Adrenal gland (tissue), 12 donors: ENCODE data around the gene PDIA4. TPM values are rescaled to one million over a fixed set of nuclear protein-coding genes. Genes with fewer than 3 reads are reported as not detected.

Experiments
- DNase-seq, 7 donors: peaks; one replicate each; pipeline ENCODE4 v3.0.0-alpha.2; 2019 to 2020
- H3K27ac ChIP-seq, 5 donors: fragments of 200-600 bp; sonication (generic) in 4 of 5; 1 replicate in 3 of 5; 2 replicates in 2 of 5; pipeline versions ENCODE4 v1.5.1 to v1.8.0; 2016 to 2020; ENCODE audit warnings: mild to moderate bottlenecking in 1 of 5
- H3K27me3 ChIP-seq: fragments of 200-600 bp; 2 replicates; pipeline ENCODE4 v1.8.0; 2021
- H3K36me3 ChIP-seq, 2 donors: fragments of 200-600 bp; replicated peaks in 1 of 2; 1 replicate in 1 of 2; 2 replicates in 1 of 2; pipeline versions ENCODE4 v1.5.1 to v1.8.0; 2018 to 2022
- H3K4me1 ChIP-seq, 2 donors: fragments of 200-600 bp; replicated peaks in 1 of 2; 1 replicate in 1 of 2; 2 replicates in 1 of 2; pipeline versions ENCODE4 v1.5.1 to v1.8.0; 2018 to 2021
- H3K4me3 ChIP-seq, 4 donors: fragments of 200-600 bp; sonication (generic) in 3 of 4; one replicate each; pipeline ENCODE4 v1.5.1; 2016 to 2018
- H3K9me3 ChIP-seq, 3 donors: fragments of 200-600 bp; sonication (generic) in 1 of 3; replicated peaks in 1 of 3; 1 replicate in 2 of 3; 2 replicates in 1 of 3; pipeline versions ENCODE4 v1.5.1 to v1.8.0; 2016 to 2021
- POLR2A ChIP-seq, 2 donors: fragments of 450-650 bp; IDR thresholded peaks; one replicate each; pipeline ENCODE4 v1.6.1; 2017; ENCODE audit warnings: antibody characterized with exemption in 2 of 2, mild to moderate bottlenecking in 2 of 2, moderate library complexity in 1 of 2
- WGBS, 4 donors: extraction: QIAGEN DNeasy Blood & Tissue Kit in 2 of 4; methylation state at CpG; one replicate each; pipeline versions ENCODE4 v1.1.5 to v1.1.7; 2013 to 2017; 5-methylcytosine and 5-hydroxymethylcytosine counted together
- intact Hi-C, 2 donors: fragments of 100-400 bp; cut with DNase I; formaldehyde crosslinking; loops; one replicate each; pipeline versions ENCODE4 v1.14.1 to v1.15.0; 2022 to 2023
- polyA plus RNA-seq, 3 donors: library from polyadenylated mRNA; stranded (reverse); fragments of 200-250 nt in 2 of 3; fragments of 350-450 nt in 1 of 3; fragmentation: Illumina TruSeq in 1 of 3; extraction: RNeasy Lipid Tissue Mini Kit (QIAGEN cat#74804) in 1 of 3; gene quantifications; one replicate each; pipeline ENCODE4 v1.2.3, GENCODE V29; 2013 to 2014
- small RNA-seq, 2 donors: library from RNA; depleted of rRNA; stranded (forward); fragments of <200 nt; gene quantifications; one replicate each; pipeline ENCODE3, GENCODE V24; 2016
- total RNA-seq, 9 donors: library from RNA; depleted of rRNA in 4 of 9; stranded (reverse); fragments of >200 nt in 4 of 9; fragments of 120-200 nt in 1 of 9; fragmentation: NEBNext Ultra II Directional in 1 of 9; extraction: Animal tissue kit (Norgen Biotek cat#: 25700) in 1 of 9; gene quantifications; one replicate each; pipeline versions ENCODE4 v1.1.0 to v1.2.4, GENCODE V29; 2013 to 2023
- TF ChIP-seq, protein P1 (sequence below), 6 experiments: fragments of 450-650 bp in 4 of 6; fragments of 200-600 bp in 2 of 6; sonication (generic) in 1 of 6; IDR thresholded peaks; 1 replicate in 5 of 6; 2 replicates in 1 of 6; pipeline versions ENCODE4 v1.5.1 to v1.8.0; 2016 to 2021; ENCODE audit warnings: antibody characterized with exemption in 6 of 6, mild to moderate bottlenecking in 2 of 6, moderate library complexity in 1 of 6
- donor health status: healthy with polysubstance abuse.
- donor health status: Bipolar disorder and iron deficiency.
- donor health status: DM: yes; HTN: yes; CAD: no.
- donor health status: DM: no; HTN: no; CAD: no.
- donor health status: DM: no; HTN: no; CAD: no.
- donor health status: DM: yes; HTN: yes; CAD: no.

PDIA4 gene
- total and polyA plus RNA-seq, 12 donors, result 19.9 to 123 (median 69.7) TPM

- intact Hi-C loops, result loop anchor here in 1 of 2 donors (10.0 kb wide), 1 partner anchor 260 kb away; the partner anchor contains the start of gene CUL1
- TF ChIP-seq POLR2A (IDR thresholded peaks at IDR 0.05), result no peak
- TF ChIP-seq, protein P1, sequence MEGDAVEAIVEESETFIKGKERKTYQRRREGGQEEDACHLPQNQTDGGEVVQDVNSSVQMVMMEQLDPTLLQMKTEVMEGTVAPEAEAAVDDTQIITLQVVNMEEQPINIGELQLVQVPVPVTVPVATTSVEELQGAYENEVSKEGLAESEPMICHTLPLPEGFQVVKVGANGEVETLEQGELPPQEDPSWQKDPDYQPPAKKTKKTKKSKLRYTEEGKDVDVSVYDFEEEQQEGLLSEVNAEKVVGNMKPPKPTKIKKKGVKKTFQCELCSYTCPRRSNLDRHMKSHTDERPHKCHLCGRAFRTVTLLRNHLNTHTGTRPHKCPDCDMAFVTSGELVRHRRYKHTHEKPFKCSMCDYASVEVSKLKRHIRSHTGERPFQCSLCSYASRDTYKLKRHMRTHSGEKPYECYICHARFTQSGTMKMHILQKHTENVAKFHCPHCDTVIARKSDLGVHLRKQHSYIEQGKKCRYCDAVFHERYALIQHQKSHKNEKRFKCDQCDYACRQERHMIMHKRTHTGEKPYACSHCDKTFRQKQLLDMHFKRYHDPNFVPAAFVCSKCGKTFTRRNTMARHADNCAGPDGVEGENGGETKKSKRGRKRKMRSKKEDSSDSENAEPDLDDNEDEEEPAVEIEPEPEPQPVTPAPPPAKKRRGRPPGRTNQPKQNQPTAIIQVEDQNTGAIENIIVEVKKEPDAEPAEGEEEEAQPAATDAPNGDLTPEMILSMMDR (IDR thresholded peaks at IDR 0.05), result no peak
- WGBS, 4 donors, result 77 to 96% (median 90%) methylated on average over 5 to 10 of the region's 10 CpGs
- H3K27ac ChIP-seq, result no peak overlapping the region
- H3K27me3 ChIP-seq, result no peaks in the 10 kb centered on the region
- H3K9me3 ChIP-seq, result no peaks in the 10 kb centered on the region
- H3K4me3 ChIP-seq, result no peak overlapping the region
- H3K36me3 ChIP-seq, result no peaks in the 10 kb centered on the region
- no peak for DNase-seq
- no peaks in the 10 kb centered on the region for H3K4me1 ChIP-seq
These were observed 73.5 kb downstream of the PDIA4 start for GRCh38 chr7:148954766-148955165.

GRCh38 chr7:148953676-148954075 is 74.6 kb downstream of the PDIA4 start:
- Histone ChIP-seq H3K4me1 (no peaks in the 10 kb centered on the region), H3K4me3 (no peak overlapping the region), H3K9me3 (no peaks in the 10 kb centered on the region), H3K27ac (no peak overlapping the region), H3K36me3 (no peaks in the 10 kb centered on the region), H3K27me3 (no peaks in the 10 kb centered on the region)
- DNase-seq, result no peak
- WGBS, 4 donors, result 81 to 98% (median 89%) methylated on average over 3 of the region's 3 CpGs
- intact Hi-C loops, result loop anchor here in 1 of 2 donors (10.0 kb wide), 1 partner anchor 259 kb away; the partner anchor contains the start of gene CUL1
- TF ChIP-seq, protein P1 (IDR thresholded peaks at IDR 0.05), result no peak
- TF ChIP-seq POLR2A (IDR thresholded peaks at IDR 0.05), result no peak

Small RNA genes within 50 kb of the gene (small RNA-seq; reads per million reads assigned to genes)
- gene COX6B1P1 (0 reads per million in 2 donors), gene RNU6-650P (0 to 0.08 reads per million in 2 donors), gene RNY1 (124 to 200 reads per million in 2 donors), gene RNY3 (109 to 126 reads per million in 2 donors), gene RNY4 (793 to 888 reads per million in 2 donors)

Other genes with a start within 250 kb of the PDIA4 start
- gene EZH2, start 144.2 kb downstream of the PDIA4 start, total RNA-seq, result 10 to 100 TPM in 1 of 9 donors, 1 to 10 TPM in 7, under 1 TPM in 1; 0.61 to 11.6 (median 2.3) TPM
- gene EZH2, start 144.2 kb downstream of the PDIA4 start, polyA plus RNA-seq, result 1 to 10 TPM; 2.3 to 5.4 (median 3.1) TPM
- 10 to 100 TPM in 1 of 9 donors, 1 to 10 TPM in 8; 4.2 to 13.0 (median 5.3) TPM for gene ZNF786, start 62.2 kb upstream of the PDIA4 start, total RNA-seq
- 1 to 10 TPM; 2.6 to 5.1 (median 3.5) TPM for gene ZNF786, start 62.2 kb upstream of the PDIA4 start, polyA plus RNA-seq
- gene ZNF425, start 97.8 kb upstream of the PDIA4 start, total RNA-seq, result 1 to 10 TPM in 8 of 9 donors, under 1 TPM in 1; 0.36 to 3.1 (median 1.5) TPM
- gene ZNF425, start 97.8 kb upstream of the PDIA4 start, polyA plus RNA-seq, result 1 to 10 TPM in 2 of 3 donors, under 1 TPM in 1; 0.71 to 2.9 (median 1.4) TPM
- 10 to 100 TPM in 8 of 9 donors, 1 to 10 TPM in 1; 7.4 to 18.7 (median 14.1) TPM for gene ZNF398, start 118.9 kb upstream of the PDIA4 start, total RNA-seq
- gene ZNF398, start 118.9 kb upstream of the PDIA4 start, polyA plus RNA-seq, result 1 to 10 TPM; 2.0 to 8.5 (median 3.6) TPM
- 10 to 100 TPM; 11.0 to 33.8 (median 19.3) TPM for gene ZNF282, start 167.0 kb upstream of the PDIA4 start, total RNA-seq
- gene ZNF282, start 167.0 kb upstream of the PDIA4 start, polyA plus RNA-seq, result 10 to 100 TPM in 2 of 3 donors, 1 to 10 TPM in 1; 3.6 to 15.1 (median 13.0) TPM
- gene ZNF212, start 211.1 kb upstream of the PDIA4 start, total RNA-seq, result 10 to 100 TPM in 4 of 9 donors, 1 to 10 TPM in 5; 5.7 to 22.7 (median 8.3) TPM
- gene ZNF212, start 211.1 kb upstream of the PDIA4 start, polyA plus RNA-seq, result 10 to 100 TPM in 2 of 3 donors, 1 to 10 TPM in 1; 5.5 to 14.5 (median 14.5) TPM
- gene ZNF783, start 233.7 kb upstream of the PDIA4 start, total RNA-seq, result 10 to 100 TPM in 3 of 9 donors, 1 to 10 TPM in 6; 4.5 to 15.4 (median 8.0) TPM
- gene ZNF783, start 233.7 kb upstream of the PDIA4 start, polyA plus RNA-seq, result 10 to 100 TPM in 1 of 3 donors, 1 to 10 TPM in 2; 3.2 to 23.6 (median 9.1) TPM